GM12875 (cell line): Measurements from ENCODE around the gene BBOF1.
"Not testable (repeated sequence)": the region's sequence is repeated elsewhere in the genome, so short reads cannot be mapped to it uniquely, and the experiment has no call there.

Experiments used
- H3K4me3 ChIP-seq: one replicate; pipeline ENCODE4 v1.5.1; 2011; ENCODE audit warnings: low read depth, low read length, control low read depth
- CTCF ChIP-seq: IDR thresholded peaks from 2 replicates; pipeline ENCODE4 v1.5.1; 2011; ENCODE audit warnings: low read depth, mild to moderate bottlenecking, control low read depth, inconsistent platforms, low read length, moderate library complexity, borderline replicate concordance; ENCODE audit not compliant: insufficient read depth

BBOF1 gene

GRCh38 chr14:73995977-73996378 is 23.2 kb upstream of the BBOF1 start:
- H3K4me3 ChIP-seq, result no peak overlapping the region
- TF ChIP-seq CTCF, result no peak

GRCh38 chr14:73996731-73997107 is 22.4 kb upstream of the BBOF1 start:
- no peak for TF ChIP-seq CTCF
- no peak overlapping the region for H3K4me3 ChIP-seq

- H3K4me3 ChIP-seq, result no peak overlapping the region
Measured at GRCh38 chr14:73997108-73997943, 21.8 kb upstream of the BBOF1 start.

GRCh38 chr14:73997944-73998447 is 21.2 kb upstream of the BBOF1 start:
- H3K4me3 ChIP-seq, result no peak overlapping the region
- TF ChIP-seq CTCF, result no peak

More at GRCh38 chr14:73997108-73997943, 21.8 kb upstream of the BBOF1 start:
- TF ChIP-seq CTCF, result no peak

GRCh38 chr14:73998726-73999125 is 20.4 kb upstream of the BBOF1 start:
- TF ChIP-seq CTCF, result no peak
- no peak overlapping the region for H3K4me3 ChIP-seq

- not testable (repeated sequence) for H3K4me3 ChIP-seq
Measured at GRCh38 chr14:74005664-74006063, 13.5 kb upstream of the BBOF1 start.

GRCh38 chr14:74008843-74009499 is 10.2 kb upstream of the BBOF1 start:
- TF ChIP-seq CTCF, result no peak
- H3K4me3 ChIP-seq, result no peak overlapping the region
